Liver (tissue), 9 donors: ENCODE results near the gene JAG2. TPM values are rescaled to one million over a fixed set of nuclear protein-coding genes. Genes with fewer than 3 reads are reported as not detected.

ENCODE experiments used
- DNase-seq: peaks from one replicate; pipeline ENCODE4 v3.0.0-alpha.2; 2017; ENCODE audit warnings: low spot score
- H3K27ac ChIP-seq, 2 donors: one replicate each; pipeline ENCODE4 v1.7.0; 2013; ENCODE audit warnings: inconsistent platforms in 2 of 2, low read length in 2 of 2, control low read depth in 1 of 2, low read depth in 1 of 2, mild to moderate bottlenecking in 1 of 2
- H3K27me3 ChIP-seq, 4 donors: one replicate each; pipeline versions ENCODE4 v1.6.1 to v1.7.0; 2013; ENCODE audit warnings: low read length in 3 of 4, inconsistent platforms in 1 of 4, mild to moderate bottlenecking in 1 of 4, moderate library complexity in 1 of 4; ENCODE audit not compliant: control insufficient read depth in 4 of 4, insufficient read depth in 4 of 4
- H3K36me3 ChIP-seq, 4 donors: one replicate each; pipeline versions ENCODE4 v1.6.1 to v1.7.0; 2013; ENCODE audit warnings: low read length in 3 of 4, mild to moderate bottlenecking in 3 of 4, low read depth in 1 of 4, moderate library complexity in 1 of 4; ENCODE audit not compliant: control insufficient read depth in 4 of 4, insufficient read depth in 3 of 4
- H3K4me1 ChIP-seq, 4 donors: one replicate each; pipeline versions ENCODE4 v1.6.1 to v1.7.0; 2013; ENCODE audit warnings: low read length in 3 of 4, mild to moderate bottlenecking in 3 of 4, moderate library complexity in 1 of 4; ENCODE audit not compliant: control insufficient read depth in 4 of 4, insufficient read depth in 4 of 4
- H3K4me3 ChIP-seq, 3 donors: one replicate each; pipeline versions ENCODE4 v1.6.1 to v1.7.0; 2013; ENCODE audit warnings: low read length in 3 of 3, control low read depth in 1 of 3, low read depth in 1 of 3, mild to moderate bottlenecking in 1 of 3
- H3K9ac ChIP-seq, 2 donors: one replicate each; pipeline ENCODE4 v1.7.0; 2013; ENCODE audit warnings: low read length in 2 of 2, mild to moderate bottlenecking in 2 of 2, moderate library complexity in 2 of 2, control low read depth in 1 of 2, low read depth in 1 of 2
- H3K9me3 ChIP-seq, 4 donors: one replicate each; pipeline versions ENCODE4 v1.6.1 to v1.7.0; 2013; ENCODE audit warnings: low read length in 3 of 4; ENCODE audit not compliant: control insufficient read depth in 4 of 4
- CTCF ChIP-seq: fragments of 150-350 bp; IDR thresholded peaks from 2 replicates; pipeline ENCODE4 v1.5.1; 2017; ENCODE audit warnings: improper control_type of control experiment, low read depth, low read length; ENCODE audit not compliant: missing input control
- EGR1 ChIP-seq, 2 donors: IDR thresholded peaks; 2 replicates each; pipeline ENCODE4 v1.6.1; 2016 to 2018; ENCODE audit warnings: antibody characterized with exemption in 2 of 2, low read depth in 2 of 2
- FOXA2 ChIP-seq: IDR thresholded peaks from 2 replicates; pipeline ENCODE4 v1.6.1; 2016; ENCODE audit warnings: antibody characterized with exemption
- GABPA ChIP-seq, 2 donors: IDR thresholded peaks in 1 of 2; conservative IDR thresholded peaks in 1 of 2; 2 replicates each; pipeline ENCODE4 v1.6.1; 2016; ENCODE audit warnings: antibody characterized with exemption in 2 of 2, mild to moderate bottlenecking in 1 of 2, moderate library complexity in 1 of 2
- HNF4A ChIP-seq, 2 donors: conservative IDR thresholded peaks; 2 replicates each; pipeline ENCODE4 v1.6.1; 2016; ENCODE audit warnings: antibody characterized with exemption in 2 of 2, mild to moderate bottlenecking in 2 of 2
- HNF4G ChIP-seq: IDR thresholded peaks from 2 replicates; pipeline ENCODE4 v1.6.1; 2016; ENCODE audit warnings: antibody characterized with exemption
- JUND ChIP-seq, 2 donors: IDR thresholded peaks; 2 replicates each; pipeline ENCODE4 v1.6.1; 2016; ENCODE audit warnings: antibody characterized with exemption in 2 of 2
- MAX ChIP-seq: IDR thresholded peaks from 2 replicates; pipeline ENCODE4 v1.6.1; 2016; ENCODE audit warnings: antibody characterized with exemption
- NR2F2 ChIP-seq: IDR thresholded peaks from 2 replicates; pipeline ENCODE4 v1.6.1; 2016; ENCODE audit warnings: antibody characterized with exemption
- RAD21 ChIP-seq, 2 donors: IDR thresholded peaks; 2 replicates each; pipeline ENCODE4 v1.6.1; 2016; ENCODE audit warnings: antibody characterized with exemption in 2 of 2, mild to moderate bottlenecking in 2 of 2
- REST ChIP-seq: IDR thresholded peaks from 2 replicates; pipeline ENCODE4 v1.6.1; 2016; ENCODE audit warnings: antibody characterized with exemption, mild to moderate bottlenecking
- RXRA ChIP-seq, 2 donors: IDR thresholded peaks; 2 replicates each; pipeline ENCODE4 v1.6.1; 2017 to 2018; ENCODE audit warnings: antibody characterized with exemption in 2 of 2, mild to moderate bottlenecking in 1 of 2
- SP1 ChIP-seq: IDR thresholded peaks from 2 replicates; pipeline ENCODE4 v1.6.1; 2018; ENCODE audit warnings: antibody characterized with exemption, mild to moderate bottlenecking
- TAF1 ChIP-seq: conservative IDR thresholded peaks from 2 replicates; pipeline ENCODE4 v1.6.1; 2016; ENCODE audit warnings: antibody characterized with exemption, mild to moderate bottlenecking
- YY1 ChIP-seq: IDR thresholded peaks from 2 replicates; pipeline ENCODE4 v1.6.1; 2016; ENCODE audit warnings: antibody characterized with exemption, mild to moderate bottlenecking
- WGBS: extraction: QIAGEN DNeasy Blood & Tissue Kit; methylation state at CpG from one replicate; pipeline ENCODE4 v1.1.7; 2013; 5-methylcytosine and 5-hydroxymethylcytosine counted together
- polyA plus RNA-seq, 2 donors: library from polyadenylated mRNA; stranded (reverse) in 1 of 2; unstranded in 1 of 2; fragments of 200-250 nt in 1 of 2; fragments of >200 nt in 1 of 2; fragmentation: Nextera tagmentation in 1 of 2; extraction: Ambion mirVana in 1 of 2; gene quantifications; one replicate each; pipeline versions ENCODE4 v1.2.1 to v1.2.3, GENCODE V29; 2013 to 2015
- total RNA-seq, 2 donors: library from RNA; depleted of rRNA; stranded (reverse); fragments of >200 nt; gene quantifications; one replicate each; pipeline ENCODE4 v1.2.3, GENCODE V29; 2014
- TF ChIP-seq, protein P1 (sequence below): IDR thresholded peaks from 2 replicates; pipeline ENCODE4 v1.6.1; 2016; ENCODE audit warnings: antibody characterized with exemption
- TF ChIP-seq, protein P2 (sequence below): IDR thresholded peaks from 2 replicates; pipeline ENCODE4 v1.6.1; 2016; ENCODE audit warnings: antibody characterized with exemption
- donor health status: healthy.
- donor health status: healthy.
- donor health status: healthy.
- donor health status: healthy.
- donor health status: healthy.

Gene JAG2
- total and polyA plus RNA-seq, 4 donors, result 0.24 to 1.0 (median 0.54) TPM

DNA sequence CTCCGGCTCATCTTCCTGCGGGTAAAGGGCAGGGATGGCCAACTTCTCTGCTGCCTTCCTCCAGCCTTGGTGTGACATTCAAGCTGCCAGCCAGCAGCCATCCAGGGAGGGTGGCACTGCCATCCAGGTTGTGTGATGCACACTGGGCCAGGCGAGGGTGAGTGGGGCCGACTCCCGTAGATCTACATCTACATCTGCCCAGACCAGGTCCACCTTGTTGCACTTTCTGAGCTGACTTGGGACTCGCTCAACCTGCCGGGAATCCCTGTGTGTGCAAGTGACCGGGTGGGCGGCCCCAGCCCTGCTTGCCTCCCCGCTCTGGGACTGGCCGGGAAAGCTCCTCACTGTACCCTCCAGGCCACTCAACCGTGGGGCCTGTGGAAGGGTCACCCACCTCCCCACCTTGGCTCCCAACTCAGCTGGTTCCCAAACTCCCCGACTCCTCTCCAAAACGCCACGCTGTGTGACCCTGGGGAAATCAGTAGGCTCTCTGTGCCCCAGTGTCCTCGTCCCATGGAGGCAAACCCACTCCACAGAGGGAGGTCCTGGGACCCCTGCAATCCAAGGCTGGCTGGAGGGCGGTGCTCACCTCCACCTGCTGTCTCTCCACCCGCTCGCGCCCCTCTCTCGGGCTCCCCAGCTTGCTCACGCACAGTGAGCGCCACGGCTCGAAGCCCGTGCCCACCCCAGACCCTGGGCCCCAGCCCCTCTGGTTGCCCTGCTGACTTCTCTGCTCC lies 14.7 kb downstream of the JAG2 start:
- TF ChIP-seq FOXA2 (no peak), JUND (IDR thresholded peaks at IDR 0.05) (no peak), HNF4G (no peak), RAD21 (IDR thresholded peaks at IDR 0.05) (no peak), TAF1 (no peak), REST (no peak), EGR1 (IDR thresholded peaks at IDR 0.05; ENCODE audit: low read depth in 2 of 2) (no peak), NR2F2 (no peak), RXRA (IDR thresholded peaks at IDR 0.05) (no peak), YY1 (no peak), SP1 (no peak), MAX (no peak), GABPA (IDR thresholded peaks at IDR 0.05 in 1 of 2, conservative IDR thresholded peaks at IDR 0.05 in 1 of 2) (no peak), HNF4A (conservative IDR thresholded peaks at IDR 0.05) (no peak), CTCF (no peak)
- TF ChIP-seq, protein P1, sequence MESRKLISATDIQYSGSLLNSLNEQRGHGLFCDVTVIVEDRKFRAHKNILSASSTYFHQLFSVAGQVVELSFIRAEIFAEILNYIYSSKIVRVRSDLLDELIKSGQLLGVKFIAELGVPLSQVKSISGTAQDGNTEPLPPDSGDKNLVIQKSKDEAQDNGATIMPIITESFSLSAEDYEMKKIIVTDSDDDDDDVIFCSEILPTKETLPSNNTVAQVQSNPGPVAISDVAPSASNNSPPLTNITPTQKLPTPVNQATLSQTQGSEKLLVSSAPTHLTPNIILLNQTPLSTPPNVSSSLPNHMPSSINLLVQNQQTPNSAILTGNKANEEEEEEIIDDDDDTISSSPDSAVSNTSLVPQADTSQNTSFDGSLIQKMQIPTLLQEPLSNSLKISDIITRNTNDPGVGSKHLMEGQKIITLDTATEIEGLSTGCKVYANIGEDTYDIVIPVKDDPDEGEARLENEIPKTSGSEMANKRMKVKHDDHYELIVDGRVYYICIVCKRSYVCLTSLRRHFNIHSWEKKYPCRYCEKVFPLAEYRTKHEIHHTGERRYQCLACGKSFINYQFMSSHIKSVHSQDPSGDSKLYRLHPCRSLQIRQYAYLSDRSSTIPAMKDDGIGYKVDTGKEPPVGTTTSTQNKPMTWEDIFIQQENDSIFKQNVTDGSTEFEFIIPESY, result no peak
- TF ChIP-seq, protein P2, sequence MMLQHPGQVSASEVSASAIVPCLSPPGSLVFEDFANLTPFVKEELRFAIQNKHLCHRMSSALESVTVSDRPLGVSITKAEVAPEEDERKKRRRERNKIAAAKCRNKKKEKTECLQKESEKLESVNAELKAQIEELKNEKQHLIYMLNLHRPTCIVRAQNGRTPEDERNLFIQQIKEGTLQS, result no peak
- peaks cover 3 to 9% (median 7%) of the 10 kb centered on the region in 4 donors for H3K4me1 ChIP-seq
- no peak overlapping the region for H3K27ac ChIP-seq
- no peaks in the 10 kb centered on the region for H3K36me3 ChIP-seq
- H3K9ac ChIP-seq, result no peak overlapping the region
- no peak overlapping the region for H3K4me3 ChIP-seq
- no peaks in the 10 kb centered on the region for H3K27me3 ChIP-seq
- no peaks in the 10 kb centered on the region for H3K9me3 ChIP-seq
- 90% methylated on average over 26 of the region's 26 CpGs for WGBS
- DNase-seq, result no peak
